ENCODE results near the gene MYCBPAP. TPM values are rescaled to one million over a fixed set of nuclear protein-coding genes. Genes with fewer than 3 reads are reported as not detected.

MYCBPAP gene
- total RNA-seq, 1 donor from 2014 or later = 0.26 TPM

DNA sequence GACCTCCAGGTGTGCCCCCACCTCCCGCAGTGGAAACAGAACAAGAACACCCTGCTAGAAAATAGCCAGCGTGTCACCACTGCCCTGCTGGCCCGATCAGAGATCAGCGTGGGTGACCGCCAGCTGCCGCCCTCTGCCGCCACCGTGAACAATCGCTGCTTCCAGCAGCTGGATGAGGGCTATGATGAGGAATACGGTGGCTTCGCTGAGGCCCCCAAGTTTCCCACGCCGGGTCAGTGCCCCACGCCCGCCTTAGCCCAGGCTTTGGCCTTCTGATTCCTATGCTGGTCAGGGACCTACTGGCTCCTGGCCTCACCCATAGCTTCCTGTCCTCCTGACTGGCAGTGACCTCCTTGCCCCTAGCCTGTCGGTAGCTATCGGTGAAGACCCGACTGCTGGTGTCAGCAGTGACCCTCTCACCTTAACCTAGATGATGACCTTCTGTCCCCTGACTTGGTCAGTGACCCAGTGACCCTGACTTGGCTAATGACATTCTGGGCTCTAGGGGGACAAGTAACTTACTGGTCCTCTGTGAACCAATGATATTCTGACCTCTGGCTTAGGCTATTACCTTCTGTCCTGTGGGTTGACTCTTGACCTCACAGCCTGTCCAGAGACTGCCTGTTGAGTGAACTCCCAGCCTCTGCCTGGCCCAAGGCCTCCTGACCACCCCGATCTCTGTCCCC, 41.2 kb downstream of the MYCBPAP start:
- DNase-seq (ENCODE audit: low read depth) = no peak
- H3K27me3 ChIP-seq (ENCODE audit: control insufficient read depth, insufficient read depth, low read length) = no peaks in the 10 kb centered on the region
- H3K4me3 ChIP-seq (ENCODE audit: low read depth, low read length) = no peak overlapping the region
- TF ChIP-seq, protein P1, sequence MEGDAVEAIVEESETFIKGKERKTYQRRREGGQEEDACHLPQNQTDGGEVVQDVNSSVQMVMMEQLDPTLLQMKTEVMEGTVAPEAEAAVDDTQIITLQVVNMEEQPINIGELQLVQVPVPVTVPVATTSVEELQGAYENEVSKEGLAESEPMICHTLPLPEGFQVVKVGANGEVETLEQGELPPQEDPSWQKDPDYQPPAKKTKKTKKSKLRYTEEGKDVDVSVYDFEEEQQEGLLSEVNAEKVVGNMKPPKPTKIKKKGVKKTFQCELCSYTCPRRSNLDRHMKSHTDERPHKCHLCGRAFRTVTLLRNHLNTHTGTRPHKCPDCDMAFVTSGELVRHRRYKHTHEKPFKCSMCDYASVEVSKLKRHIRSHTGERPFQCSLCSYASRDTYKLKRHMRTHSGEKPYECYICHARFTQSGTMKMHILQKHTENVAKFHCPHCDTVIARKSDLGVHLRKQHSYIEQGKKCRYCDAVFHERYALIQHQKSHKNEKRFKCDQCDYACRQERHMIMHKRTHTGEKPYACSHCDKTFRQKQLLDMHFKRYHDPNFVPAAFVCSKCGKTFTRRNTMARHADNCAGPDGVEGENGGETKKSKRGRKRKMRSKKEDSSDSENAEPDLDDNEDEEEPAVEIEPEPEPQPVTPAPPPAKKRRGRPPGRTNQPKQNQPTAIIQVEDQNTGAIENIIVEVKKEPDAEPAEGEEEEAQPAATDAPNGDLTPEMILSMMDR (IDR thresholded peaks at IDR 0.05; ENCODE audit: insufficient read depth, low read length, severe bottlenecking) = no peak
- peak; percentile 47 for FAIRE-seq
- H3K36me3 ChIP-seq (ENCODE audit: control insufficient read depth, insufficient read depth, low read length) = peaks cover 2% of the 10 kb centered on the region

DNA sequence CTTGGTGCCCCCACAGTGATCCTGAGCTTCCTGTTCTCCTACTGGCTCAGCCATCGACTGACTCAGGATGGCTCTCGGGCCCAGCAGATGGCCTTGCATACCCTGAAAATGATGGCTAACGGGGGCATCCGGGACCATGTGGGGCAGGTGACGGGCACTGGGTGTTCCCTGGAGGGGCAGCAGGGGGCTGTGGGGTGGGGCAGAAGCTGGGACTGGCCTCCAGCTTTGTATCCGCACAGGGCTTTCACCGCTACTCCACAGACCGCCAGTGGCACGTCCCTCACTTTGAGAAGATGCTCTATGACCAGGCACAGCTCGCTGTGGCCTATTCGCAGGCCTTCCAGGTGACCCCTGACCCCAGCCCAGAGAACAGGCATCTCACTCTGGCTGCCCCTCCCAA, 41.7 kb downstream of the MYCBPAP start:
- Histone ChIP-seq H3K4me3 (ENCODE audit: low read depth, low read length) (no peak overlapping the region), H3K27me3 (ENCODE audit: control insufficient read depth, insufficient read depth, low read length) (no peaks in the 10 kb centered on the region), H3K36me3 (ENCODE audit: control insufficient read depth, insufficient read depth, low read length) (peaks cover 2% of the 10 kb centered on the region)
- DNase-seq (ENCODE audit: low read depth) = no peak
- TF ChIP-seq, protein P1 (IDR thresholded peaks at IDR 0.05; ENCODE audit: insufficient read depth, low read length, severe bottlenecking) = no peak
- no peak for FAIRE-seq

DNA sequence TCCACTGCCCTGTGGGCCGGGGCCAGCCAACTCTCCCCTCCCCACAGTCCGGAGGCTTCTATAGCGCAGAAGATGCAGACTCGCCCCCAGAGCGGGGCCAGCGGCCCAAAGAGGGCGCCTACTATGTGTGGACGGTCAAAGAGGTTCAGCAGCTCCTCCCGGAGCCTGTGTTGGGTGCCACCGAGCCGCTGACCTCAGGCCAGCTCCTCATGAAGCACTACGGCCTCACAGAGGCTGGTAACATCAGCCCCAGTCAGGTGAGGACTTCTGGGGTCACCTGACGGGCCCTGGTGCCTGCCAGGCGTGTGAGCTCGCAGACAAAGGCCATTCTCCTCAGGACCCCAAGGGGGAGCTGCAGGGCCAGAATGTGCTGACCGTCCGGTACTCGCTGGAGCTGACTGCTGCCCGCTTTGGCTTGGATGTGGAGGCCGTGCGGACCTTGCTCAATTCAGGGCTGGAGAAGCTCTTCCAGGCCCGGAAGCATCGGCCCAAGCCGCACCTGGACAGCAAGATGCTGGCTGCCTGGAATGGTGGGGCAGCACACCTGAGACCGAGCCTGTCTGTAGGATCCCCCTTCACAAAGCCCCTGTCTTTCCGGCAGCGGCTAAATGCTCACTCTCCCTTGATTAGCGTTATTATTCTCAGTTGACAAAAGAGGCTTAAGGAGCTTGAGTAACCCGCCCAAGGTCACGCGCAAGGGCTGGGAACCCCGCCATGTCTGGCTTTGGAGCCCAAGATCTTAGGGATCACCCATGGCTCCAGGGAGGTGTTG, 42.6 kb downstream of the MYCBPAP start:
- peak; percentile 56 for DNase-seq (ENCODE audit: low read depth)
- TF ChIP-seq, protein P1 (IDR thresholded peaks at IDR 0.05; ENCODE audit: insufficient read depth, low read length, severe bottlenecking) = peak; percentile 88
- H3K4me3 ChIP-seq (ENCODE audit: low read depth, low read length) = no peak overlapping the region
- H3K27me3 ChIP-seq (ENCODE audit: control insufficient read depth, insufficient read depth, low read length) = no peaks in the 10 kb centered on the region
- no peak for FAIRE-seq
- H3K36me3 ChIP-seq (ENCODE audit: control insufficient read depth, insufficient read depth, low read length) = peaks cover 5% of the 10 kb centered on the region

DNA sequence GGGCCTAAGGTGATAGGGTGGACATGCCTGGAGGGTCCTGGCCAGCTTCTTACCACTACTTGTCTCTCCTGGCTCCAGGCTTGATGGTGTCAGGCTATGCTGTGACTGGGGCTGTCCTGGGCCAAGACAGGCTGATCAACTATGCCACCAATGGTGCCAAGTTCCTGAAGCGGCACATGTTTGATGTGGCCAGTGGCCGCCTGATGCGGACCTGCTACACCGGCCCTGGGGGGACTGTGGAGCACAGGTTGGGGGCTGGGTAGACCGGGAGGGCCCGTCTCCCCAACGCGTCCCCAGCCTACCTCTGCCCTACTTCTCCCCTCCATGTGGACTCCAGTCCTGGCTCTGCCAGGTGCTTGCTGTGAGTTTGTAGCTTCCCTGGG, 43.2 kb downstream of the MYCBPAP start:
- Histone ChIP-seq H3K4me3 (ENCODE audit: low read depth, low read length) (no peak overlapping the region), H3K36me3 (ENCODE audit: control insufficient read depth, insufficient read depth, low read length) (peaks cover 5% of the 10 kb centered on the region), H3K27me3 (ENCODE audit: control insufficient read depth, insufficient read depth, low read length) (no peaks in the 10 kb centered on the region)
- no peak for DNase-seq (ENCODE audit: low read depth)
- FAIRE-seq = no peak
- TF ChIP-seq, protein P1 (IDR thresholded peaks at IDR 0.05; ENCODE audit: insufficient read depth, low read length, severe bottlenecking) = no peak

DNA sequence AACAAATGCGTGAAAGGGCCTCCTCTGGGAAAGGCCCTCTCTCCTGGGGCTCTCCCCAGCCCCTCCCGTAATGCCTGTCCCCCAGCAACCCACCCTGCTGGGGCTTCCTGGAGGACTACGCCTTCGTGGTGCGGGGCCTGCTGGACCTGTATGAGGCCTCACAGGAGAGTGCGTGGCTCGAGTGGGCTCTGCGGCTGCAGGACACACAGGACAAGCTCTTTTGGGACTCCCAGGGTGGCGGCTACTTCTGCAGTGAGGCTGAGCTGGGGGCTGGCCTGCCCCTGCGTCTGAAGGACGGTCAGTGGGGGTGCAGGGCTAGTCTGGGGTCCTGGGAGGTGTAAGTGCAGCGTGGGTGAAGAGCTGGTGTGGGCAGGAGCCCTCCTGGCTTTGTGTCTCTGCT, 43.6 kb downstream of the MYCBPAP start:
- Histone ChIP-seq H3K4me3 (ENCODE audit: low read depth, low read length) (no peak overlapping the region), H3K27me3 (ENCODE audit: control insufficient read depth, insufficient read depth, low read length) (peaks cover under 1% of the 10 kb centered on the region), H3K36me3 (ENCODE audit: control insufficient read depth, insufficient read depth, low read length) (peaks cover 5% of the 10 kb centered on the region)
- FAIRE-seq (no peak), DNase-seq (ENCODE audit: low read depth) (no peak)
- TF ChIP-seq, protein P1 (IDR thresholded peaks at IDR 0.05; ENCODE audit: insufficient read depth, low read length, severe bottlenecking) = no peak
